OCI-LY3 (cell line): ENCODE measurements around the gene PRSS22.

ENCODE experiments used
- H2AFZ ChIP-seq: fragments of 200-600, 300-600 bp; shearing (Covaris generic); 2 replicates; pipeline ENCODE4 v1.6.0; 2014; ENCODE audit warnings: antibody characterized with exemption, low read depth, low read length
- H3K27ac ChIP-seq: fragments of 200-600, 300-600 bp; sonication (generic); 2 replicates; pipeline ENCODE4 v1.5.1; 2014; ENCODE audit warnings: mild to moderate bottlenecking, low read length, moderate library complexity, mixed read lengths
- H3K27me3 ChIP-seq: fragments of 200-600, 300-600 bp; sonication (generic); 2 replicates; pipeline ENCODE4 v1.6.1; 2014; ENCODE audit warnings: low read depth, low read length, mixed read lengths
- H3K36me3 ChIP-seq: fragments of 200-600, 300-600 bp; sonication (generic); replicated peaks from 2 replicates; pipeline ENCODE3; 2014; ENCODE audit warnings: low read depth, low read length, mixed read lengths
- H3K4me1 ChIP-seq: fragments of 300-600, 200-600 bp; sonication (generic); 2 replicates; pipeline ENCODE4 v1.6.1; 2014; ENCODE audit warnings: low read length, mixed read lengths
- H3K4me2 ChIP-seq: fragments of 200-600, 300-600 bp; sonication (generic); 2 replicates; pipeline ENCODE4 v1.6.1; 2014; ENCODE audit warnings: low read length, mixed read lengths
- H3K4me3 ChIP-seq: fragments of 300-600, 200-600 bp; sonication (generic); 2 replicates; pipeline ENCODE4 v1.5.1; 2014; ENCODE audit warnings: antibody characterized with exemption, mild to moderate bottlenecking, low read length, moderate library complexity
- H3K79me2 ChIP-seq: fragments of 300-600, 200-600 bp; shearing (Covaris generic); 2 replicates; pipeline ENCODE4 v1.6.1; 2014; ENCODE audit warnings: mild to moderate bottlenecking, low read length, mixed read lengths
- H3K9ac ChIP-seq: fragments of 300-600, 200-600 bp; shearing (Covaris generic); 2 replicates; pipeline ENCODE4 v1.6.0; 2014; ENCODE audit warnings: mild to moderate bottlenecking, low read length, moderate library complexity
- H3K9me3 ChIP-seq: fragments of 200-600, 300-600 bp; shearing (Covaris generic); 2 replicates; pipeline ENCODE4 v1.6.1; 2014; ENCODE audit warnings: low read length, mixed read lengths; ENCODE audit not compliant: insufficient read depth
- H4K20me1 ChIP-seq: fragments of 200-600, 300-600 bp; sonication (generic); 2 replicates; pipeline ENCODE4 v1.6.1; 2016; ENCODE audit warnings: low read length, mixed read lengths; ENCODE audit not compliant: insufficient read depth
- EZH2phosphoT487 ChIP-seq: fragments of 200-600 bp; shearing (Covaris generic); IDR thresholded peaks from 2 replicates; pipeline ENCODE4 v1.6.1; 2018; ENCODE audit warnings: antibody characterized with exemption, mixed run types, low read depth
- TF ChIP-seq, protein P1 (sequence below): fragments of 200-600, 300-600 bp; sonication (generic); IDR thresholded peaks from 2 replicates; pipeline ENCODE4 v1.5.1; 2014; ENCODE audit warnings: antibody characterized with exemption, low read length, low read depth

The PRSS22 gene

DNA sequence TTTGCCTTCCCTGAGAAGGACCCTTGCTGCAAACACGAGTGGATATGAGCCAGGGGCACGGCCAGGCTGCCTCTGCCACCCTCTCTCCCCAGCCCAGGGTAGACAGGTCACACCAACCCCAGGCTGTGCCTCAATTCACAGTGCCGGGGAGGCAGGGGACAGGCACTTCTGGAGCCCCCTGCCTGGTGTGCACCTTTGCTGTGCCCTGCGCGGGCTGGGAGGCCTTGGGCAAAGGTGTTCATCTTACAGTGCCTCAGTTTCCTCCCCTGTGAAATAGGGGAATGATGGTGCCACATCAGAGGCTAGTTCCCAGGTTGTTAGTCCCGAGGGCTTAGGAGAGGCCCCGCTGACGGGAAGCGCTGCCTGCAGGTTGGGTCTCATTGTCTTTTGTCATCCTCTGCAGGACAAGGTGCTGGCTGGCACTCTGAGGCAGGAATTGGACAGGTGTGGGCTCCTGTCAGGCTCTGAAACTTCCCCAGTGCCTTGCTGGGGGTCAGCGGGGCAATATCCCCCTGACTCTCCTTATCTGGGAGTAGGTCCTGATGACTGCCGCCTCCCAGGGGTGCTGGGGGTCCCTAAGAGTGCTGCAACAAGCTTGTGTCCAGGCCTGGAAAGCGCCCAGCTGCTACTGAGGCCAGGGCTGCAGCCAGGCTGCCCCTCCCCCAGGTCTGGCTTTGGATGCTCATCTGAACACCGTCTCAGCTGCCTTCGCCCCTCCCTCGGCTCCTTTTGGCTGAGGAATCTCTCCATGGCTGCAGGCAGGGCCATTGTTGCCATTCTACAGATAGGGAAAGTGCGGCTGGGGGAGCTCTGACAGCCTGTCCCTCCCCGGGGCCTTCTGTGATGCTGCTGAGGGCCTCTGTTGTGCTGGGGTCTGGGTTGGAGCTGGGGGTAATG, 37.8 kb downstream of the PRSS22 start:
- no peak overlapping the region for H3K27ac ChIP-seq

DNA sequence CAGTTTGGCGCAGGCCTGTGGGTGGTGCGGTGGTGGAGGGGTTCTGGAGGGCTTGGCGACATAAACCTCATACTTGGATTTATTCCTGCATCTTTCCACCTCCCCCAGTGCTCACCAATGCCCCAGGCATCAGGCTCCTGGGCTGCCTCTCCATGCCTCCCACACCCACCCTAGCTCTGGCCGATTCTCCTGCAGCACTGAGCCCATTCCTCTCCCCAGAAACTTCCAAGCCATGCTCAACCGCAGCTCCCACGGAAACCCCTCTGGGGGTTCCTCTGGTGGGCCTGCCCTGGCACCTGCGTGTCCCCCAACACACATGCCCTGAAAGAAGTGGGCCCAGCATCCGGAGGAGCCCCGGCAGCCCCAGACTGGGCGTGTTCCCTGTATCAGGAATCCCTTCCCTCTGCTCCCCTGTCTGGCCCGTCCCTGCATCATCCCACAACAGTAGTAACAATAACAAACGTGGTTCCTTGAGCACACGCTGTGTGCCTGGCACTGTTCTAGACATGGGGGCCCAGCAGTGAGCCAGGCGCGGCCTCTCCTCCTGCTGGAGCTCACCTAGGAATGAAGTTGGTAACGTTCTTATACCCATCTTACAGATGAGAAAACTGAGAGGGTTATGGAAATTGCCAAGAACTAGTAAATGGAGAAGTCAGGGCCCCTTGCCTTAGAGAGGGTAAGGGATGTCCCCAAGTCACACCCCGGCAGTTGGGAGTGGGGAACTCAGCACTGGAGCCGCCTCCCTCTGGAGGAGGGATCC, 38.6 kb downstream of the PRSS22 start:
- no peak overlapping the region for H2AFZ ChIP-seq
- H3K79me2 ChIP-seq: no peaks in the 10 kb centered on the region
- H3K4me3 ChIP-seq: no peak overlapping the region
- no peak overlapping the region for H3K9ac ChIP-seq
- no peaks in the 10 kb centered on the region for H3K9me3 ChIP-seq
- no peak overlapping the region for H3K4me2 ChIP-seq
- H3K27me3 ChIP-seq: peaks cover 9% of the 10 kb centered on the region; the same call in 1 of the 2 replicates
- H3K36me3 ChIP-seq: no peaks in the 10 kb centered on the region
- H4K20me1 ChIP-seq: no peaks in the 10 kb centered on the region
- no peaks in the 10 kb centered on the region for H3K4me1 ChIP-seq
- no peak overlapping the region for H3K27ac ChIP-seq
- TF ChIP-seq EZH2phosphoT487: no peak
- TF ChIP-seq, protein P1, sequence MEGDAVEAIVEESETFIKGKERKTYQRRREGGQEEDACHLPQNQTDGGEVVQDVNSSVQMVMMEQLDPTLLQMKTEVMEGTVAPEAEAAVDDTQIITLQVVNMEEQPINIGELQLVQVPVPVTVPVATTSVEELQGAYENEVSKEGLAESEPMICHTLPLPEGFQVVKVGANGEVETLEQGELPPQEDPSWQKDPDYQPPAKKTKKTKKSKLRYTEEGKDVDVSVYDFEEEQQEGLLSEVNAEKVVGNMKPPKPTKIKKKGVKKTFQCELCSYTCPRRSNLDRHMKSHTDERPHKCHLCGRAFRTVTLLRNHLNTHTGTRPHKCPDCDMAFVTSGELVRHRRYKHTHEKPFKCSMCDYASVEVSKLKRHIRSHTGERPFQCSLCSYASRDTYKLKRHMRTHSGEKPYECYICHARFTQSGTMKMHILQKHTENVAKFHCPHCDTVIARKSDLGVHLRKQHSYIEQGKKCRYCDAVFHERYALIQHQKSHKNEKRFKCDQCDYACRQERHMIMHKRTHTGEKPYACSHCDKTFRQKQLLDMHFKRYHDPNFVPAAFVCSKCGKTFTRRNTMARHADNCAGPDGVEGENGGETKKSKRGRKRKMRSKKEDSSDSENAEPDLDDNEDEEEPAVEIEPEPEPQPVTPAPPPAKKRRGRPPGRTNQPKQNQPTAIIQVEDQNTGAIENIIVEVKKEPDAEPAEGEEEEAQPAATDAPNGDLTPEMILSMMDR: no peak

More for the DNA sequence above, 37.8 kb downstream of the PRSS22 start:
- no peaks in the 10 kb centered on the region for H3K9me3 ChIP-seq
- TF ChIP-seq EZH2phosphoT487: no peak
- TF ChIP-seq, protein P1: no peak
- H2AFZ ChIP-seq: no peak overlapping the region
- H3K9ac ChIP-seq: no peak overlapping the region
- no peak overlapping the region for H3K4me3 ChIP-seq
- no peaks in the 10 kb centered on the region for H4K20me1 ChIP-seq
- no peaks in the 10 kb centered on the region for H3K4me1 ChIP-seq
- no peaks in the 10 kb centered on the region for H3K79me2 ChIP-seq
- H3K27me3 ChIP-seq: peaks cover 9% of the 10 kb centered on the region; the same call in 1 of the 2 replicates
- H3K36me3 ChIP-seq: no peaks in the 10 kb centered on the region
- H3K4me2 ChIP-seq: no peak overlapping the region

DNA sequence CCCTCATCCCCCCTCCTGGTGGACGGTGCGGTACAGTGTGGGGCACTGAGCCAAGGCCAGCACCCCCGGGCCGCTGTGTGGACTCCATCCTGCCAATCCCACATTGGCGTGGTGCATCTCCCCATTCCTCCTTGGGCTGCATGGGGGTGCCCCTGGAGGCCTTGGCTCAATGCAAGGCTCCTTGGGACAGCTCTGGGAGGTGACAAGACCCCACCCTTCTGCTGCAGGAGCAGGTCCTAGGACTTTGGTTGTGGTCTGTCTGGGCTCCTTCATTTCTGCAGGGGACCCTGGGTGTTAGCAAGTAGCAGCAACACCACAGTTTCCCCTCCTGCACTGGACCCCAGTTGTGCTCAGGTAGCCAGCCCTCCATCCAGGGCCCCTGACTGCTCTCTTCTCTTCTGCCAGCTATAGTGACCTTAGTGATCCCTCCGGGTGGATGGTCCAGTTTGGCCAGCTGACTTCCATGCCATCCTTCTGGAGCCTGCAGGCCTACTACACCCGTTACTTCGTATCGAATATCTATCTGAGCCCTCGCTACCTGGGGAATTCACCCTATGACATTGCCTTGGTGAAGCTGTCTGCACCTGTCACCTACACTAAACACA, 39.6 kb downstream of the PRSS22 start:
- TF ChIP-seq EZH2phosphoT487: no peak
- TF ChIP-seq, protein P1: no peak
- Histone ChIP-seq H3K4me2 (no peak overlapping the region), H3K36me3 (no peaks in the 10 kb centered on the region), H3K4me3 (no peak overlapping the region), H3K9me3 (no peaks in the 10 kb centered on the region), H3K27ac (no peak overlapping the region), H3K9ac (no peak overlapping the region), H4K20me1 (no peaks in the 10 kb centered on the region), H3K4me1 (no peaks in the 10 kb centered on the region), H3K27me3 (peaks cover 9% of the 10 kb centered on the region; the same call in 1 of the 2 replicates), H2AFZ (no peak overlapping the region), H3K79me2 (no peaks in the 10 kb centered on the region)
